Pancreas (tissue), 10 donors: ENCODE results near the gene HIC1. TPM values are rescaled to one million over a fixed set of nuclear protein-coding genes. Genes with fewer than 3 reads are reported as not detected.

ENCODE experiments used
- ATAC-seq, 4 donors: fragments of 200-7000 bp; cut with Tn5 transposase; one replicate each; pipeline versions ENCODE4 v1.8.0 to v1.9.1; 2020; ENCODE audit warnings: mild to moderate bottlenecking in 4 of 4, moderate library complexity in 4 of 4
- DNase-seq, 6 donors: peaks; one replicate each; pipeline ENCODE4 v3.0.0-alpha.2; 2020
- FAIRE-seq: peaks from 2 replicates; lab custom pipeline; 2012; peaks lifted over from hg19 to GRCh38; lab: Jason Lieb, UNC
- H3K27ac ChIP-seq, 4 donors: fragments of 200-600 bp; sonication (generic); 1 replicate in 3 of 4; 2 replicates in 1 of 4; pipeline versions ENCODE4 v1.5.0 to v1.8.0; 2020
- H3K27me3 ChIP-seq, 4 donors: fragments of 200-600 bp; one replicate each; pipeline ENCODE4 v1.8.0; 2021
- H3K36me3 ChIP-seq, 3 donors: fragments of 200-600 bp; sonication (generic) in 1 of 3; one replicate each; pipeline versions ENCODE4 v1.5.0 to v1.8.0; 2020 to 2021
- H3K4me1 ChIP-seq, 3 donors: fragments of 200-600 bp; one replicate each; pipeline ENCODE4 v1.8.0; 2021
- H3K4me3 ChIP-seq, 4 donors: fragments of 200-600 bp; sonication (generic) in 2 of 4; one replicate each; pipeline versions ENCODE4 v1.5.0 to v1.8.0; 2020 to 2021
- H3K9me3 ChIP-seq, 4 donors: fragments of 200-600 bp; one replicate each; pipeline ENCODE4 v1.8.0; 2021
- CTCF ChIP-seq, 4 donors: fragments of 200-600 bp; sonication (generic) in 3 of 4; IDR thresholded peaks; one replicate each; pipeline versions ENCODE4 v1.5.0 to v1.8.0; 2021; ENCODE audit warnings: antibody characterized with exemption in 4 of 4
- WGBS, 2 donors: extraction: QIAGEN DNeasy Blood & Tissue Kit; methylation state at CpG; one replicate each; pipeline ENCODE4 v1.1.7; 2013; 5-methylcytosine and 5-hydroxymethylcytosine counted together
- intact Hi-C, 3 donors: fragments of 100-400 bp; cut with DNase I; formaldehyde crosslinking; loops; one replicate each; pipeline versions ENCODE4 v1.11.1 to v1.14.2; 2022
- polyA plus RNA-seq, 2 donors: library from polyadenylated mRNA; stranded (reverse); fragments of 200-250 nt; gene quantifications; one replicate each; pipeline ENCODE4 v1.2.3, GENCODE V29; 2013
- total RNA-seq, 6 donors: library from RNA; stranded (reverse); fragmentation: NEBNext Ultra II Directional in 4 of 6; extraction: Animal tissue kit (Norgen Biotek cat#: 25700) in 4 of 6; gene quantifications; one replicate each; pipeline versions ENCODE4 v1.2.1 to v1.2.4, GENCODE V29; 2021 to 2023
- donor health status: healthy with polysubstance abuse.
- donor health status: DM: no; HTN: no; CAD: no; lungs with moderate emphysema.
- donor health status: DM: no; HTN: no; CAD: no.
- donor health status: control.
- donor health status: control.
- donor health status: Bipolar disorder and iron deficiency.
- donor health status: DM: yes; HTN: yes; CAD: no.
- donor health status: DM: no; HTN: no; CAD: no.
- donor health status: DM: no; HTN: no; CAD: no.
- donor health status: DM: yes; HTN: yes; CAD: no.

Gene HIC1
- total and polyA plus RNA-seq, 8 donors, result 1.0 to 15.8 (median 3.4) TPM

DNA sequence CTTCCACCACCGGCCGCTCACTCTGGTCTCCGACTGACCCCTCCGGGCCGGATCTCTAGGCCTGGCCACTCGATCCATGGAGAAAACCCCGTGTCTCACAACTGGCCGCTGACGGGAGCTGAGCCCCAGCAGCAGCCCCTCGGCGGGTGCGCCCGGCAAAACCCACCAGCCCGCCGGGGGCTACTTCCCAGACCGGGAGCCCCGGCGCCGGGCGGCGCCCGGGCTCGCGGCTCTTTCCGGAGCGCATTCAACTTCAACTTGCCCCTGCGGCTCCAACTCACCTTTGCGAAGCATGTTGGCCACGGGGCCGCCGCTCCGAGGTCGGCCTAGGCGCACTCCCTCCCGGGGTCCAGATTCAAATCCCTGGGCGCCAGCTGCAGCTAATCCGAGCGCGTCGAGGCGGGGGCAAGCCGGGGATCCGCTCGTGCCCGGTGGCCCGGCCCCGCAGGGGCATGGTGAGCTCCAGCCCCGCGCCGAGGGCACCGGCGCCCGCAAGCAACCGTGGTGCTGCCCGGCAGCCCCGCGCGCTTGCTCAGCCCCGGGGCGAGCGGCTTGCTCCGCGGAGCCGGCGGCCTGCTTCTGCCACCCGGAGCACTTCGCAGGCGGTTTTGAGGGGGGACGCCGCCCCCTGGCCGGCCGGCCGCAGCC is 30.2 kb upstream of the HIC1 start:
- peak overlapping the region; percentile 33 to 61 (median 42) for H3K4me3 ChIP-seq
- DNase-seq (no peak), FAIRE-seq (no peak), ATAC-seq (peak in 2 of 4 donors; percentile 0 to 4)
- WGBS, 2 donors, result 1 to 2% methylated on average over 68 to 73 of the region's 73 CpGs
- intact Hi-C loops, result loop anchor here in 2 of 3 donors (5.0 kb wide), 2 partner anchors 112 to 117 kb away; no protein-coding TSS in a partner anchor
- no peak for TF ChIP-seq CTCF (IDR thresholded peaks at IDR 0.05)
- no peaks in the 10 kb centered on the region for H3K27me3 ChIP-seq
- peaks cover 0 to 9% (median 0%) of the 10 kb centered on the region in 3 donors for H3K4me1 ChIP-seq
- H3K36me3 ChIP-seq, result no peaks in the 10 kb centered on the region
- H3K27ac ChIP-seq, result peak overlapping the region in 1 of 4 donors; percentile 18
- no peaks in the 10 kb centered on the region for H3K9me3 ChIP-seq

DNA sequence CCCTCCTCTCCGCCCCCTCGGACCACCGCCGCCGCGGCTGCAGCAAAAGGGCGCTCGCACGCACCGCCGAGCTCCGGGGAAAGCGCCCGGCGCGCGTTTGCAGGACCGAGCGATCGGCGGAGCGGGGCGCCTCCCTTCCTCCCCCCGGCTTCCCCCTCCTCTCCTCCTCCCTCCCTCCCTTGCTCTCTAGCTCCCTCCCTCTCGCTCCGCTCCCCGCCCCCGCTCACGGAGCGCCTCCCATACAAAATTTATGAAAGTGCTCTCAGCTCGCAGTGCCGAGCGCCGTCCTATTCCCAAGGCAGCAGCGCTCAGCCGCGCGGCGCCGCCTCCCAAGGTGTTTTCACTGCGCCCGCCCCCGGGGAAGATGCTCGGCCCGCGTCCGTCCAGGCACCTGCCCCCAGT is 29.7 kb upstream of the HIC1 start, which contains the start of gene RTN4RL1:
Gene RTN4RL1 (minus strand): TSS at position 115 of the 402 bp plus-strand sequence. CDS start 469 bp downstream, outside the sequence.
- H3K4me3 ChIP-seq, result peak within 1 kb of the TSS; percentile 33 to 61 (median 42)
- no peaks in the 10 kb centered on the region for H3K36me3 ChIP-seq
- no peaks in the 10 kb centered on the region for H3K27me3 ChIP-seq
- DNase-seq (peak in 5 of 6 donors; percentile 64 to 79 (median 73)), ATAC-seq (peak; percentile 36 to 61 (median 55)), FAIRE-seq (no peak)
- no peaks in the 10 kb centered on the region for H3K9me3 ChIP-seq
- 0 to 1% methylated on average over 33 to 47 of the region's 47 CpGs for WGBS, 2 donors
- H3K27ac ChIP-seq, result peak within 1 kb of the TSS in 3 of 4 donors; percentile 34 to 52 (median 50)
- H3K4me1 ChIP-seq, result peaks cover 0 to 9% (median 0%) of the 10 kb centered on the region in 3 donors
- intact Hi-C loops, result loop anchor here in 2 of 3 donors (5.0 kb wide), 2 partner anchors 113 to 118 kb away; no protein-coding TSS in a partner anchor
- TF ChIP-seq CTCF (IDR thresholded peaks at IDR 0.05), result no peak

GRCh38 chr17:2025622-2026309 is 29.1 kb upstream of the HIC1 start:
- Histone ChIP-seq H3K4me3 (peak overlapping the region; percentile 33 to 61 (median 42)), H3K36me3 (no peaks in the 10 kb centered on the region), H3K27ac (peak overlapping the region in 3 of 4 donors; percentile 34 to 52 (median 50)), H3K9me3 (no peaks in the 10 kb centered on the region), H3K4me1 (peaks cover under 1 to 9% (median 2%) of the 10 kb centered on the region in 3 donors), H3K27me3 (no peaks in the 10 kb centered on the region)
- FAIRE-seq (no peak), DNase-seq (peak; percentile 72 to 90 (median 79)), ATAC-seq (peak; percentile 57 to 71 (median 67))
- intact Hi-C loops, result loop anchor here in 2 of 3 donors (5.0 kb wide), 2 partner anchors 113 to 118 kb away; no protein-coding TSS in a partner anchor
- peak; percentile 13 to 65 (median 64) for TF ChIP-seq CTCF (IDR thresholded peaks at IDR 0.05)
- 1 to 2% methylated on average over 46 to 55 of the region's 55 CpGs for WGBS, 2 donors

DNA sequence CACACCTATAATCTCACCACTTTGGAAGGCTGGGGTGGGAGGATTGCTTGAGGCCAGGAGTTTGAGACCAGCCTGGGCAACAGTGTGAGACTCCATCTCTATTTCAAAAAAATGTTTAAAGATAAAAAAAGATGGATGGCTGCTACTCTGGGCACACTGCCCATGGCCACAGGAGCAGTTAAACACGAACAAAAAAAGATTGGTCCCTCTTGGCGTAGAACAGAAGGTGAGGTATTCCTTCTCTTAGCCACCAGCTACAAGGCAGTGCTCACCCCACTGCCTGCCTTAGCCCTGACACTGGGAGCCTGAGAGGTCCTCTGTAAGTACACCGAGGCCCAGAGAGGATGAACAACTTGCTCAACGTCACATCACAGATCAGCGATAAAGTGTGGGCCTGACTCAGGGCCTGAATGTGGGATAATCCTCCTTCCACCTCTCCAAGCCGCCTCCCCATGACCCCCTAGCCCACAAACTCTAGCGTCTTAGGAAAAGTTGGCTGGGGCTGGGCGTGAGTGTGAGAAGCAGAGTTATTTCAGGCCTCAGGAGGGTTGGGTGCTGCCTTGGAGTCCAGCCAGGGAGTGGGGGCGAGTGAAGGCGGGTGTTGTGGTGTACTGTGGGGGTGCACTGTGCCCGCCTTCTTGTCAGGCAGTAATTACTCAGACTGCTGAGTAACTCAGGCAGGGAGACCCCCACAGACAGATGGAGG is 27.2 kb upstream of the HIC1 start:
- Histone ChIP-seq H3K27me3 (no peaks in the 10 kb centered on the region), H3K4me1 (peaks cover 5 to 19% (median 6%) of the 10 kb centered on the region in 3 donors), H3K27ac (no peak overlapping the region), H3K4me3 (no peak overlapping the region), H3K36me3 (no peaks in the 10 kb centered on the region), H3K9me3 (no peaks in the 10 kb centered on the region)
- ATAC-seq, result no peak
- TF ChIP-seq CTCF (IDR thresholded peaks at IDR 0.05), result no peak
- FAIRE-seq, result no peak
- intact Hi-C loops, result loop anchor here in 2 of 3 donors (5.0 kb wide), 2 partner anchors 115 to 120 kb away; no protein-coding TSS in a partner anchor
- no peak for DNase-seq
- 53 to 65% methylated on average over 11 of the region's 11 CpGs for WGBS, 2 donors
